ENCODE results near the gene SNRPA. TPM values are rescaled to one million over a fixed set of nuclear protein-coding genes. Genes with fewer than 3 reads are reported as not detected.
A peak's percentile ranks its signal among the peaks of the same experiment; 100 is the strongest.

Gene SNRPA
- total RNA-seq, 3 donors from 2014 or later, result 41.6 to 52.8 (median 52.1) TPM

GRCh38 chr19:40713939-40714338, 37.1 kb upstream of the SNRPA start:
- Histone ChIP-seq H3K4me1 (no peaks in the 10 kb centered on the region), H3K27ac (peak overlapping the region; percentile 94 to 99), H3K4me3 (peak overlapping the region in 2 of 3 donors; percentile 86 to 91)

GRCh38 chr19:40714441-40715299, 36.3 kb upstream of the SNRPA start:
- DNase-seq (ENCODE audit: low spot score in 2 of 2), result peak; percentile 91 to 92

More at GRCh38 chr19:40713939-40714338, 37.1 kb upstream of the SNRPA start:
- intact Hi-C loops (cut with DNase I; ENCODE audit: low total_unique reads), result no loop called here
- Histone ChIP-seq H3K36me3 (no peaks in the 10 kb centered on the region), H3K27me3 (no peaks in the 10 kb centered on the region), H3K9me3 (no peaks in the 10 kb centered on the region)
- no peak for DNase-seq (ENCODE audit: low spot score in 2 of 2)
- TF ChIP-seq POLR2A (IDR thresholded peaks at IDR 0.05) (no peak), POLR2AphosphoS5 (IDR thresholded peaks at IDR 0.05) (no peak), CTCF (IDR thresholded peaks at IDR 0.05) (no peak)

GRCh38 chr19:40716031-40716481, 34.9 kb upstream of the SNRPA start:
- DNase-seq (ENCODE audit: low spot score in 2 of 2), result peak in 1 of 2 donors; percentile 61
- Histone ChIP-seq H3K27ac (peak overlapping the region; percentile 94 to 99), H3K27me3 (no peaks in the 10 kb centered on the region), H3K9me3 (no peaks in the 10 kb centered on the region), H3K4me3 (peak overlapping the region; percentile 86 to 94 (median 91)), H3K4me1 (peaks cover 0 to 2% of the 10 kb centered on the region in 2 donors), H3K36me3 (no peaks in the 10 kb centered on the region)
- intact Hi-C loops (cut with DNase I; ENCODE audit: low total_unique reads), result no loop called here
- TF ChIP-seq POLR2A (IDR thresholded peaks at IDR 0.05), result no peak
- no peak for TF ChIP-seq POLR2AphosphoS5 (IDR thresholded peaks at IDR 0.05)
- TF ChIP-seq CTCF (IDR thresholded peaks at IDR 0.05), result no peak

More at GRCh38 chr19:40714441-40715299, 36.3 kb upstream of the SNRPA start:
- Histone ChIP-seq H3K27ac (peak overlapping the region; percentile 94 to 99), H3K36me3 (no peaks in the 10 kb centered on the region), H3K27me3 (no peaks in the 10 kb centered on the region), H3K4me3 (peak overlapping the region; percentile 47 to 91 (median 86)), H3K4me1 (no peaks in the 10 kb centered on the region), H3K9me3 (no peaks in the 10 kb centered on the region)
- TF ChIP-seq POLR2A (IDR thresholded peaks at IDR 0.05) (no peak), POLR2AphosphoS5 (IDR thresholded peaks at IDR 0.05) (peak in 1 of 3 donors; percentile 8)
- intact Hi-C loops (cut with DNase I; ENCODE audit: low total_unique reads), result loop anchor here (1.0 kb wide), 1 partner anchor 37 kb away; the partner anchor contains the start of gene SNRPA

- H3K4me1 ChIP-seq, result peaks cover 0 to 8% of the 10 kb centered on the region in 2 donors
Observed at GRCh38 chr19:40716482-40717324, 34.3 kb upstream of the SNRPA start, which contains the start of the genes COQ8B and ITPKC. TSS of gene COQ8B (minus strand) at chr19:40716886. CDS start at chr19:40714632, 2,254 bp downstream. TSS of gene ITPKC (plus strand) at chr19:40717112. CDS start at chr19:40717136, 24 bp downstream.

More at GRCh38 chr19:40716482-40717324, 34.3 kb upstream of the SNRPA start, which contains the start of the genes COQ8B and ITPKC:
- TF ChIP-seq POLR2AphosphoS5 (IDR thresholded peaks at IDR 0.05) (peak; percentile 78 to 95 (median 80)), CTCF (IDR thresholded peaks at IDR 0.05) (peak in 1 of 3 donors; percentile 53), POLR2A (IDR thresholded peaks at IDR 0.05) (peak; percentile 79)
- Histone ChIP-seq H3K9me3 (no peaks in the 10 kb centered on the region), H3K27me3 (no peaks in the 10 kb centered on the region), H3K27ac (peak within 1 kb of the TSS; percentile 94 to 99), H3K36me3 (no peaks in the 10 kb centered on the region), H3K4me3 (peak within 1 kb of the TSS; percentile 86 to 94 (median 91))
- DNase-seq (ENCODE audit: low spot score in 2 of 2), result peak; percentile 99 to 100
- intact Hi-C loops (cut with DNase I; ENCODE audit: low total_unique reads), result no loop called here

Measured in breast epithelium (tissue), 4 donors.